Trophoblast cell (in vitro differentiated cells and primary cell): ENCODE measurements around the gene DUSP7.

ENCODE experiments used
- DNase-seq, 2 donors: peaks; one replicate each; pipeline ENCODE4 v3.0.0-alpha.2; 2016
- H2AFZ ChIP-seq: 2 replicates; pipeline ENCODE4 v1.6.1; 2013; ENCODE audit warnings: low read length, moderate library complexity, mild to moderate bottlenecking; ENCODE audit not compliant: insufficient read depth, poor library complexity
- H2AK5ac ChIP-seq: 2 replicates; pipeline ENCODE4 v1.6.1; 2013; ENCODE audit warnings: mild to moderate bottlenecking, low read length
- H2BK120ac ChIP-seq: 2 replicates; pipeline ENCODE4 v1.6.1; 2013; ENCODE audit warnings: low read length, mild to moderate bottlenecking, moderate library complexity; ENCODE audit not compliant: insufficient read depth, poor library complexity
- H2BK12ac ChIP-seq: 2 replicates; pipeline ENCODE4 v1.6.1; 2013; ENCODE audit warnings: mild to moderate bottlenecking, low read length, moderate library complexity
- H2BK5ac ChIP-seq: 2 replicates; pipeline ENCODE4 v1.6.1; 2013; ENCODE audit warnings: low read length, low read depth, moderate library complexity, mild to moderate bottlenecking; ENCODE audit not compliant: poor library complexity
- H3K14ac ChIP-seq: 2 replicates; pipeline ENCODE4 v1.6.1; 2013; ENCODE audit warnings: mild to moderate bottlenecking, low read length
- H3K18ac ChIP-seq: 2 replicates; pipeline ENCODE4 v1.6.1; 2013; ENCODE audit warnings: mild to moderate bottlenecking, low read length
- H3K23ac ChIP-seq: 2 replicates; pipeline ENCODE4 v1.6.1; 2013; ENCODE audit warnings: low read length
- H3K27ac ChIP-seq: 2 replicates; pipeline ENCODE4 v1.5.1; 2013; ENCODE audit warnings: low read depth, mild to moderate bottlenecking, inconsistent platforms, low read length, moderate library complexity
- H3K27me3 ChIP-seq: 2 replicates; pipeline ENCODE4 v1.6.1; 2013; ENCODE audit warnings: inconsistent platforms, mild to moderate bottlenecking, low read length, moderate library complexity; ENCODE audit not compliant: insufficient read depth
- H3K36me3 ChIP-seq, 2 experiments: 1 replicate in 1 of 2; 2 replicates in 1 of 2; pipeline ENCODE4 v1.6.1; 2013; ENCODE audit warnings: low read length in 2 of 2, mild to moderate bottlenecking in 2 of 2, moderate library complexity in 1 of 2; ENCODE audit not compliant: insufficient read depth in 2 of 2, control insufficient read depth in 1 of 2
- H3K4ac ChIP-seq: 2 replicates; pipeline ENCODE4 v1.6.1; 2013; ENCODE audit warnings: low read depth, mild to moderate bottlenecking, low read length, moderate library complexity
- H3K4me1 ChIP-seq, 2 experiments: 1 replicate in 1 of 2; 2 replicates in 1 of 2; pipeline ENCODE4 v1.6.1; 2013; ENCODE audit warnings: low read length in 2 of 2, mild to moderate bottlenecking in 2 of 2, moderate library complexity in 1 of 2; ENCODE audit not compliant: insufficient read depth in 2 of 2, control insufficient read depth in 1 of 2
- H3K4me2 ChIP-seq: 2 replicates; pipeline ENCODE4 v1.6.1; 2013; ENCODE audit warnings: inconsistent platforms, mild to moderate bottlenecking, low read length, moderate library complexity
- H3K4me3 ChIP-seq: 2 replicates; pipeline ENCODE4 v1.5.1; 2013; ENCODE audit warnings: mild to moderate bottlenecking, low read depth, low read length, inconsistent platforms
- H3K79me1 ChIP-seq: one replicate; pipeline ENCODE4 v1.6.1; 2013; ENCODE audit warnings: low read length
- H3K79me2 ChIP-seq: 2 replicates; pipeline ENCODE4 v1.6.1; 2013; ENCODE audit warnings: low read length, mild to moderate bottlenecking; ENCODE audit not compliant: control insufficient read depth, insufficient read depth, poor library complexity
- H3K9ac ChIP-seq: 2 replicates; pipeline ENCODE4 v1.6.1; 2013; ENCODE audit warnings: mild to moderate bottlenecking, low read length
- H3K9me3 ChIP-seq: 2 replicates; pipeline ENCODE4 v1.6.1; 2013; ENCODE audit warnings: low read depth, mild to moderate bottlenecking, control low read depth, inconsistent platforms, low read length; ENCODE audit not compliant: insufficient read depth
- H4K12ac ChIP-seq: 2 replicates; pipeline ENCODE4 v1.6.1; 2013; ENCODE audit warnings: low read depth, mild to moderate bottlenecking, low read length, moderate library complexity
- H4K8ac ChIP-seq: 2 replicates; pipeline ENCODE4 v1.6.1; 2013; ENCODE audit warnings: low read depth, mild to moderate bottlenecking, low read length, moderate library complexity
- H4K91ac ChIP-seq: one replicate; pipeline ENCODE4 v1.6.1; 2013; ENCODE audit warnings: low read depth, mild to moderate bottlenecking, low read length, moderate library complexity
- WGBS: extraction: QIAGEN DNeasy Blood & Tissue Kit; methylation state at CpG from one replicate; pipeline ENCODE4 v1.1.7; 2013; ENCODE audit warnings: missing lambda C conversion rate; ENCODE audit not compliant: insufficient read length, insufficient coverage; ENCODE audit errors: extremely low coverage; 5-methylcytosine and 5-hydroxymethylcytosine counted together

The DUSP7 gene

DNA sequence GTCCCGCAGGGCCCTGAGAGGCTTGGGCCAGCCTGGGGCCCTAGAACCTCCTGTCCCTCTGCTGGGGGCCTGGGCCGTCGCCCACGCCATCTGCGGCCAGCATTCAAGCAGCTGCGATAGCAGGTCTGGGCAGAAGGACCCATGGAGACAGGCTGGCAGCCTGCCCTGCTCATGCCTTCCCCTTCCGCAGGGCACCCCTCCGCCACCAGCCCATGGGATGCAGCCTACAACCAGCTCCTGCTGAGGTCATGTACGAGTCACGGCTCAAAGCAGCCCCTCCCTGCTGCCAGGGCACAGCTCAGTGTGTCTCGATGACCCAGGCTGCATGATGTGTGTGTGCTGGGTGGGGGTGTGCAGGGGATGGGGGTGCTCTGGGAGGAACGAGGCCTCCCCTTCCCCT, 27.8 kb downstream of the DUSP7 start:
- H3K4me2 ChIP-seq, result no peak overlapping the region
- H4K91ac ChIP-seq, result peak overlapping the region; percentile 31
- H3K4me1 ChIP-seq, result peaks cover 10 to 16% of the 10 kb centered on the region in 2 experiments
- no peak overlapping the region for H4K12ac ChIP-seq
- WGBS, result no CpG with 5 or more reads among the region's 12 CpGs
- no peak overlapping the region for H3K14ac ChIP-seq
- H3K27me3 ChIP-seq, result no peaks in the 10 kb centered on the region
- no peak overlapping the region for H2AFZ ChIP-seq
- H3K27ac ChIP-seq, result no peak overlapping the region
- no peak overlapping the region for H2BK120ac ChIP-seq
- H3K23ac ChIP-seq, result no peak overlapping the region
- H3K79me1 ChIP-seq, result no peaks in the 10 kb centered on the region
- H3K4ac ChIP-seq, result no peak overlapping the region
- no peak overlapping the region for H3K18ac ChIP-seq
- peaks cover 3% of the 10 kb centered on the region for H3K9me3 ChIP-seq
- H2BK5ac ChIP-seq, result no peak overlapping the region
- H3K36me3 ChIP-seq, result no peaks in the 10 kb centered on the region
- H2BK12ac ChIP-seq, result no peak overlapping the region
- no peak overlapping the region for H4K8ac ChIP-seq
- H3K79me2 ChIP-seq, result no peaks in the 10 kb centered on the region
- no peak for DNase-seq
- no peak overlapping the region for H3K4me3 ChIP-seq
- H2AK5ac ChIP-seq, result no peak overlapping the region
- no peak overlapping the region for H3K9ac ChIP-seq

DNA sequence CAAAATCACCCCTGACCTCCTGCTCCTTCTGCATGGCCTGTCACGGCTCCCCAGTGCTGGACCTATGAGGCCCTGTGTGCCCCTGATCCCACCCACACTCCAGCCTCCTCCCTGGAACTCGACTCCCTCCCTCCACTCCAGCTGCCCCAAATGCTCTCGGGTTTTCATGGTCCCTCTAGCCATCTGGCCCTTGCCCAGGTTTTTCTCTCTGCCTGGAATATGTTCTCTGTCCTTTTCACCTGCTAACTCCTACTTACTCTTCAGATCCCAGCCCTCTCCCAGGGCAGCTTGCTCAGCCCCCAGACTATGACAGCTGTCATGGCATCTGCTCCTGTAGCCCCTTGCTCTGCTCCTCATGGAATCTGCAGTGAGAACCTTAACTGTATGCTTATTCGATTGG, 30.3 kb downstream of the DUSP7 start:
- Histone ChIP-seq H3K9ac (no peak overlapping the region), H2BK120ac (no peak overlapping the region)
- no CpG with 5 or more reads among the region's 4 CpGs for WGBS

DNA sequence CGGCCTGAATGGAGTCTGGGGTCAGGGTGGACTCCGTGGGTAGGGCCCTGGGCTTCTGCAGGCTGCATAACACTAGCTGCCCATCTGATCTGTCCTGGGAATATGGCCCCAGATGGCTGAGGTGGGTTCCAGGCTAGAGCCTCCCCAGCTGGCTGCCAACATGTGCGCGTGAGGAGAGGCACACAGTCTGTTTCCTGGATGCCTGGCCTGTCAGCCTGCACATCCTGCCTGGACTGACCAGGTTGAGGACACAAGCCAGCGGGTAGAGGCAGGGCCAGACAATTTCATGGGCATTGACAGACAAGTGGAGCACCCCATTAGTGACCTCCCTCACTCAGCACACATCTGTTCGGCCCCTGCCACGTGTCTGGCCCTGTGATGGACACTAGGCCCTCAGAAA, 30.9 kb downstream of the DUSP7 start:
- peaks cover 24 to 32% of the 10 kb centered on the region in 2 experiments for H3K4me1 ChIP-seq
- H3K4ac ChIP-seq, result no peak overlapping the region
- H3K4me3 ChIP-seq, result peak overlapping the region; percentile 27
- H2AFZ ChIP-seq, result peak overlapping the region; percentile 45
- no CpG with 5 or more reads among the region's 7 CpGs for WGBS
- H3K18ac ChIP-seq, result no peak overlapping the region
- H3K9me3 ChIP-seq, result peaks cover 3% of the 10 kb centered on the region
- no peak overlapping the region for H2BK12ac ChIP-seq
- no peaks in the 10 kb centered on the region for H3K27me3 ChIP-seq
- no peak overlapping the region for H3K23ac ChIP-seq
- H3K27ac ChIP-seq, result no peak overlapping the region
- no peak overlapping the region for H2BK5ac ChIP-seq
- no peak overlapping the region for H2BK120ac ChIP-seq
- no peak overlapping the region for H3K9ac ChIP-seq
- H4K8ac ChIP-seq, result no peak overlapping the region
- no peak overlapping the region for H2AK5ac ChIP-seq
- H3K36me3 ChIP-seq, result no peaks in the 10 kb centered on the region
- H4K12ac ChIP-seq, result no peak overlapping the region
- H4K91ac ChIP-seq, result no peak overlapping the region
- no peaks in the 10 kb centered on the region for H3K79me2 ChIP-seq
- H3K4me2 ChIP-seq, result no peak overlapping the region
- no peak overlapping the region for H3K14ac ChIP-seq
- peaks cover 2% of the 10 kb centered on the region for H3K79me1 ChIP-seq
- no peak for DNase-seq

More for the DNA sequence above, 30.3 kb downstream of the DUSP7 start:
- Histone ChIP-seq H3K79me1 (peaks cover 2% of the 10 kb centered on the region), H3K14ac (no peak overlapping the region), H2BK12ac (no peak overlapping the region), H3K4me3 (no peak overlapping the region), H4K91ac (no peak overlapping the region), H3K4me2 (no peak overlapping the region), H2BK5ac (no peak overlapping the region), H3K18ac (no peak overlapping the region), H4K8ac (no peak overlapping the region), H3K79me2 (no peaks in the 10 kb centered on the region), H3K36me3 (no peaks in the 10 kb centered on the region), H4K12ac (no peak overlapping the region), H3K4me1 (peaks cover 24 to 32% of the 10 kb centered on the region in 2 experiments), H3K27me3 (no peaks in the 10 kb centered on the region), H3K23ac (no peak overlapping the region), H2AFZ (no peak overlapping the region), H3K4ac (no peak overlapping the region), H2AK5ac (no peak overlapping the region), H3K9me3 (peaks cover 3% of the 10 kb centered on the region), H3K27ac (no peak overlapping the region)
- DNase-seq, result no peak

DNA sequence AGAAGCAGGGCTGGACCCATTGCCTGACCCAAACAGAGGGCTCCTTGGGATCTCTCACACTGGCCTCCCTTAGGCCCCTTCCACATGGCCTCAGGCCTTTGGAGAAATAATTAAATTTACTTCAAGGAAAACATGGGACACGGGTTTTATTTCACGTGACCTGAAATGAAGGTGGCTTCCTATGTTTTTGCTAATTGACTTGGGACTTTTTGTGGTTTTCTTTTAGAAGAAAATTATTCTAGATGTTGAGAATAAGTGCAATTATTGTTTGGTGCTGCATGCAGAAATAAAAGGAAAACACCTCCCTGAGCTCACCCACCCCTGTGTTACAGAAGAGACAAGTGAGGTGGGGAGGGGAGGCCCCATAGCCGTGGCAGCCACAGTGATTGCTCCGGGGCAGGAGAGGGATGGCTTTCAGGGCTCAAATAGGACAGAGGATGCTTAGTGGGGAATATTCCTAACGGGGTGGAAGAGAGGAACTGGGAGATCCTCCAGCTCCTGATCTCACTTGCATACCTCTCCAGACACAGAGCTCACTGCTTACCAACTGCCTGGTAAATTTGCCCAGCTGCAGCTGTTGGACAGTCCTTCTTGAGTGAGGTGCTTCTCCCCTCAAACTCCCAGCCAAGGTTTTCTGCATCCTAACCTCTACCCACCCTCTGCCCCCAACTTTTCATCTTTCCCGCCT, 31.5 kb downstream of the DUSP7 start:
- H3K4ac ChIP-seq, result no peak overlapping the region
- H2BK120ac ChIP-seq, result no peak overlapping the region
- no peak overlapping the region for H3K4me2 ChIP-seq
- no peaks in the 10 kb centered on the region for H3K36me3 ChIP-seq
- H3K79me2 ChIP-seq, result no peaks in the 10 kb centered on the region
- H2AFZ ChIP-seq, result no peak overlapping the region
- no peak overlapping the region for H3K23ac ChIP-seq
- no CpG with 5 or more reads among the region's 6 CpGs for WGBS
- no peaks in the 10 kb centered on the region for H3K27me3 ChIP-seq
- no peak overlapping the region for H2BK5ac ChIP-seq
- peaks cover 3% of the 10 kb centered on the region for H3K9me3 ChIP-seq
- DNase-seq, result no peak
- no peak overlapping the region for H4K8ac ChIP-seq
- H4K91ac ChIP-seq, result no peak overlapping the region
- no peak overlapping the region for H3K9ac ChIP-seq
- no peak overlapping the region for H3K27ac ChIP-seq
- H3K14ac ChIP-seq, result no peak overlapping the region
- no peak overlapping the region for H3K18ac ChIP-seq
- peaks cover 2% of the 10 kb centered on the region for H3K79me1 ChIP-seq
- no peak overlapping the region for H3K4me3 ChIP-seq
- no peak overlapping the region for H2BK12ac ChIP-seq
- H4K12ac ChIP-seq, result no peak overlapping the region
- H2AK5ac ChIP-seq, result no peak overlapping the region
- H3K4me1 ChIP-seq, result peaks cover 20 to 32% of the 10 kb centered on the region in 2 experiments
